Measurements from ENCODE around the gene P2RX7.

DNA sequence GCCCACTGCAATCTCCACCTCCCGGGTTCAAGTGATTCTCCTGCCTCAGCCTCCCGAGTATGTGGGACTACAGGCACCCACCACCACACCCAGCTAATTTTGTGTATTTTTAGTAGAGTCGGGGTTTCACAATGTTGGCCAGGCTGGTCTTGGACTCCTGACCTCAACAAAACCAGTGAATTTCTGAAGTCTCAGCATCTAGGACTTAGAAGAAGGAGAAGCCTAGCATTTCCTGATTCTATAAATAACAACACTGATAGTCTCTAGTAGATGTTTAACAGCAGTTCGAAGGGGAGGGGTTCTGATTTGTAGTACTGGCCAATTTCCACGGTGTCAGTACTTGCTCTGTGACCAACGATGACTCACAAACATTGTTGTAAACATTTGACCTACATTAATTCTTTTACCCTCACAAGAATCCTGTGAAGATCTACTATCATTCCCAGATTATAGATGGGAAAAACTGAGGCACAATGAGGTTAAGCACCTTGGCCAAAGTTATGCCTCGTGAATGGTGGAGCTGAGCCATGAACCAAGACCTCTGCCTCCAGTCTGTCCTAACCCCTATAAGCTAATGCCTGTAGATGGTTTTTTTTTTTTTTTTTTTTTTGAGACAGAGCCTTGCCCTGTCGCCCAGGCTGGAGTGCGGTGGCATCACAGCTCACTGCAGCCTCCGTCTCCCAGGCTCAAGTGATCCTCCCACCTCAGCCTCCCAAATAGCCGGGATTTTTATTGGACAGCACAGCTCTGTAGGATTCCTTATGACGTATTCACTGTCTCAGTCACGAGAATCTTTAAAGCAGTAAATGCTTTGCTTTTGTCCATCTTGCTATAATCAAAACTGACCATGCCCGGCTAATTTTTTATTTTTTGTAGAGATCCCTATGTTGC lies 82.4 kb downstream of the P2RX7 start:
- TF ChIP-seq, protein P1, sequence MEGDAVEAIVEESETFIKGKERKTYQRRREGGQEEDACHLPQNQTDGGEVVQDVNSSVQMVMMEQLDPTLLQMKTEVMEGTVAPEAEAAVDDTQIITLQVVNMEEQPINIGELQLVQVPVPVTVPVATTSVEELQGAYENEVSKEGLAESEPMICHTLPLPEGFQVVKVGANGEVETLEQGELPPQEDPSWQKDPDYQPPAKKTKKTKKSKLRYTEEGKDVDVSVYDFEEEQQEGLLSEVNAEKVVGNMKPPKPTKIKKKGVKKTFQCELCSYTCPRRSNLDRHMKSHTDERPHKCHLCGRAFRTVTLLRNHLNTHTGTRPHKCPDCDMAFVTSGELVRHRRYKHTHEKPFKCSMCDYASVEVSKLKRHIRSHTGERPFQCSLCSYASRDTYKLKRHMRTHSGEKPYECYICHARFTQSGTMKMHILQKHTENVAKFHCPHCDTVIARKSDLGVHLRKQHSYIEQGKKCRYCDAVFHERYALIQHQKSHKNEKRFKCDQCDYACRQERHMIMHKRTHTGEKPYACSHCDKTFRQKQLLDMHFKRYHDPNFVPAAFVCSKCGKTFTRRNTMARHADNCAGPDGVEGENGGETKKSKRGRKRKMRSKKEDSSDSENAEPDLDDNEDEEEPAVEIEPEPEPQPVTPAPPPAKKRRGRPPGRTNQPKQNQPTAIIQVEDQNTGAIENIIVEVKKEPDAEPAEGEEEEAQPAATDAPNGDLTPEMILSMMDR (IDR thresholded peaks at IDR 0.05), result no peak
- no peak for TF ChIP-seq POLR2AphosphoS5 (IDR thresholded peaks at IDR 0.05)
- no peak for TF ChIP-seq POLR2A (IDR thresholded peaks at IDR 0.05)
